NB4 (cell line): Measurements from ENCODE around the gene MYH9.

ENCODE experiments used
- MAX ChIP-seq: IDR thresholded peaks from 2 replicates; pipeline ENCODE4 v1.6.1; 2011; ENCODE audit warnings: low read depth, low read length
- POLR2A ChIP-seq: IDR thresholded peaks from 2 replicates; pipeline ENCODE4 v1.6.1; 2011; ENCODE audit warnings: mild to moderate bottlenecking; ENCODE audit not compliant: insufficient read length; ENCODE audit errors: extremely low read depth
- TF ChIP-seq, protein P1 (sequence below): IDR thresholded peaks from one replicate; pipeline ENCODE4 v1.5.1; 2012; ENCODE audit warnings: low read depth, low read length

DNA sequence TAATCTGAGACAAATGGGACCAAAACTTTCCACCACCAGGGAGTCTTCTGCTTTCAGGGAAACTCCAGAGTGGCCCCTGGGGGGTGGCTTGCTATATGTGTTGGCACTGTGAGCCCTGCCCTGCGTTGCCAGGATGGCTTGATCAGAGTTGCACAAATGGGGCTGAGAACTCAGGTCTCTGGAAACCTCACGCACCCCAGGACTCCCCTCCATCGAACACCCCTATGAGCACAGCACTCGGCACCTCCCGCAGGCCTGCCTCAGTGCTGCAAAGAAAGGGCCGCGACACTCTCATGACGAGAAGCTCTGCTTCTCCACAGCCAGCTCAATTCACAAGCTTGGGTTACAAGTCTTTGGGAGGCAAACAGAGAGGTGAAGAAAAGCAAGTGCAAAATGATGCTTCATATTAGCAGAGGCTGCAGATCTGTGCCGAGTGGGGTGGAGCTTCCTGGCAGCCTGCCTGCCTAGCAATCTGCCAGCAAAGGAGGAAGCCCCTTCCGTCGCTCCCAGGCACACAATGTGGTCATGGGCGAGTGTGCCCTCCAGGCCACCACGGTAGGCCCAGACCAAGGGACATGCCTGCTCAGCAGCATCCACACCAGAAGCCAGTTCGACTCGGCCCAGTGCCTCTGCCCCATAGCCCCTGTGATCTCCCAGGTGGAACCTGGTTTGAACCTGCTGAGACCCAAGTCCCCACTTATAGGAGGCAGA lies 55.7 kb downstream of the MYH9 start:
- TF ChIP-seq POLR2A (no peak), MAX (0 out of 2 replicates have a peak, but pooled peaks have one; percentile 11)
- TF ChIP-seq, protein P1, sequence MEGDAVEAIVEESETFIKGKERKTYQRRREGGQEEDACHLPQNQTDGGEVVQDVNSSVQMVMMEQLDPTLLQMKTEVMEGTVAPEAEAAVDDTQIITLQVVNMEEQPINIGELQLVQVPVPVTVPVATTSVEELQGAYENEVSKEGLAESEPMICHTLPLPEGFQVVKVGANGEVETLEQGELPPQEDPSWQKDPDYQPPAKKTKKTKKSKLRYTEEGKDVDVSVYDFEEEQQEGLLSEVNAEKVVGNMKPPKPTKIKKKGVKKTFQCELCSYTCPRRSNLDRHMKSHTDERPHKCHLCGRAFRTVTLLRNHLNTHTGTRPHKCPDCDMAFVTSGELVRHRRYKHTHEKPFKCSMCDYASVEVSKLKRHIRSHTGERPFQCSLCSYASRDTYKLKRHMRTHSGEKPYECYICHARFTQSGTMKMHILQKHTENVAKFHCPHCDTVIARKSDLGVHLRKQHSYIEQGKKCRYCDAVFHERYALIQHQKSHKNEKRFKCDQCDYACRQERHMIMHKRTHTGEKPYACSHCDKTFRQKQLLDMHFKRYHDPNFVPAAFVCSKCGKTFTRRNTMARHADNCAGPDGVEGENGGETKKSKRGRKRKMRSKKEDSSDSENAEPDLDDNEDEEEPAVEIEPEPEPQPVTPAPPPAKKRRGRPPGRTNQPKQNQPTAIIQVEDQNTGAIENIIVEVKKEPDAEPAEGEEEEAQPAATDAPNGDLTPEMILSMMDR = no peak
